ENCODE measurements around the gene PRR36.

Gene PRR36

GRCh38 chr19:7870571-7871436, 3.4 kb downstream of the PRR36 start:
- TF ChIP-seq CTCF (IDR thresholded peaks at IDR 0.05; ENCODE audit: insufficient read depth, low read depth, low read length, missing control alignments), result no peak
- peak; percentile 76 for DNase-seq (ENCODE audit: low read depth)
- no peak overlapping the region for H3K4me3 ChIP-seq (ENCODE audit: low read length)

GRCh38 chr19:7869910-7870511, 4.2 kb downstream of the PRR36 start:
- TF ChIP-seq CTCF (IDR thresholded peaks at IDR 0.05; ENCODE audit: insufficient read depth, low read depth, low read length, missing control alignments), result no peak
- DNase-seq (ENCODE audit: low read depth), result peak; percentile 59
- peak overlapping the region; percentile 10 for H3K4me3 ChIP-seq (ENCODE audit: low read length)

DNA sequence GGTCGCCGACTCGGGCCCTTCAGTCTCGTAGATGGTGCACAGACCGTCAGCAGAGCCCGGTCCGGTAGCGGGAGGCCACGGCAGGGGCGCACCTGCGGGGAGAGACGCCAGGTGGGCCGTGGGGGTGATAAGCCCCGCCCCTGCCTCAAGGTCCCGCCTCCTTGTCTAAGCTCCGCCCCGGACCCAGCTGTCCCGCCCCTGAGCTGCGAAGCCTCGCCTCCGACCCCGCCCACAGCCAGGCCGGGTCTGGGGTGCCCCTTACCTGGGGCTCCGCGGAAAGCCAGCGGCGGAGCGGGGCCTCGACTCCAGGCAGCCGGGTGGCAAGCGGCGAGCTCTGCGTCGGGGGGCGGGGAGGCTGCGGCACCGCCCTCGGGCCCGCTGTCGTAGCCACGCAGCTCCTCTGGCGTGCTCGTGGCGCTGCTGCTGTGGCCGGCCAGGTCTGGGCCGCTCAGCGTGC, 4.7 kb downstream of the PRR36 start:
- TF ChIP-seq CTCF (IDR thresholded peaks at IDR 0.05; ENCODE audit: insufficient read depth, low read depth, low read length, missing control alignments), result no peak

GRCh38 chr19:7868671-7869452, 5.3 kb downstream of the PRR36 start:
- peak; percentile 82 for DNase-seq (ENCODE audit: low read depth)
- TF ChIP-seq CTCF (IDR thresholded peaks at IDR 0.05; ENCODE audit: insufficient read depth, low read depth, low read length, missing control alignments), result peak; percentile 39
- H3K4me3 ChIP-seq (ENCODE audit: low read length), result peak overlapping the region; percentile 46

More for the DNA sequence above, 4.7 kb downstream of the PRR36 start:
- peak; percentile 85 for DNase-seq (ENCODE audit: low read depth)
- H3K4me3 ChIP-seq (ENCODE audit: low read length), result peak overlapping the region; percentile 39

- no peak overlapping the region for H3K4me3 ChIP-seq (ENCODE audit: low read length)
- DNase-seq (ENCODE audit: low read depth), result peak; percentile 34
- no peak for TF ChIP-seq CTCF (IDR thresholded peaks at IDR 0.05; ENCODE audit: insufficient read depth, low read depth, low read length, missing control alignments)
These were observed 5.9 kb downstream of the PRR36 start for GRCh38 chr19:7868326-7868670.

- no peak overlapping the region for H3K4me3 ChIP-seq (ENCODE audit: low read length)
- no peak for TF ChIP-seq CTCF (IDR thresholded peaks at IDR 0.05; ENCODE audit: insufficient read depth, low read depth, low read length, missing control alignments)
- DNase-seq (ENCODE audit: low read depth), result no peak
These were observed 6.9 kb downstream of the PRR36 start for GRCh38 chr19:7867092-7867844.
